Measurements from ENCODE around the gene KANSL3. TPM values are rescaled to one million over a fixed set of nuclear protein-coding genes. Genes with fewer than 3 reads are reported as not detected.
A peak's percentile ranks its signal among the peaks of the same experiment; 100 is the strongest.

KANSL3 gene
- total RNA-seq, result 28.2 and 36.5 TPM in 2 replicates
- polyA plus RNA-seq, result 15.9 and 18.7 TPM in 2 replicates
- 17.2 and 17.8 TPM in 2 replicates for polyA plus RNA-seq (2012)
- 180 and 200 TPM in 2 replicates for polyA minus RNA-seq (ENCODE audit: low replicate concordance)

- no peaks in the 10 kb centered on the region for H4K20me1 ChIP-seq (ENCODE audit: control insufficient read depth, extremely low read depth, insufficient read depth, low read length)
- H3K4me2 ChIP-seq (ENCODE audit: extremely low read depth, insufficient read depth, low read length), result peak within 1 kb of the TSS; percentile 97
- H3K9ac ChIP-seq (ENCODE audit: insufficient read depth, low read length), result peak within 1 kb of the TSS; percentile 90
- H2AFZ ChIP-seq (ENCODE audit: low read length), result peak within 1 kb of the TSS; percentile 99
- H3K4me1 ChIP-seq (ENCODE audit: control insufficient read depth, extremely low read depth, insufficient read depth, low read length), result peaks cover 2% of the 10 kb centered on the region
- no peaks in the 10 kb centered on the region for H3K27me3 ChIP-seq (ENCODE audit: control insufficient read depth, insufficient read depth, low read length)
- peak within 1 kb of the TSS; percentile 85 for H3K27ac ChIP-seq (ENCODE audit: insufficient read depth, low read length)
- TF ChIP-seq EZH2 (IDR thresholded peaks at IDR 0.05; ENCODE audit: low read length, missing control alignments) (no peak), CTCF (conservative IDR thresholded peaks at IDR 0.05 in 1 of 2, IDR thresholded peaks at IDR 0.05 in 1 of 2; ENCODE audit: low read depth in 1 of 2, low read length in 2 of 2) (no peak)
- DNase-seq (ENCODE audit: low read depth in 2 of 2), result peak; percentile 94 to 95
- peak within 1 kb of the TSS; percentile 67 to 93 (median 84) for H3K4me3 ChIP-seq (replicated peaks in 1 of 4; ENCODE audit: control extremely low read depth in 1 of 4, insufficient read depth in 1 of 4, low read depth in 3 of 4, low read length in 4 of 4)
- H3K36me3 ChIP-seq (ENCODE audit: control insufficient read depth, insufficient read depth, low read length), result no peaks in the 10 kb centered on the region
- peaks cover 31% of the 10 kb centered on the region for H3K79me2 ChIP-seq (ENCODE audit: control insufficient read depth, insufficient read depth, low read length)
- H3K9me3 ChIP-seq (ENCODE audit: control insufficient read depth, insufficient read depth, low read depth, low read length), result no peaks in the 10 kb centered on the region
Observed at GRCh38 chr2:96638144-96639121, at the start of gene KANSL3. Gene KANSL3, minus strand, starts transcription at chr2:96638312. Its CDS starts 1,177 bp downstream, at chr2:96637135.

DNA sequence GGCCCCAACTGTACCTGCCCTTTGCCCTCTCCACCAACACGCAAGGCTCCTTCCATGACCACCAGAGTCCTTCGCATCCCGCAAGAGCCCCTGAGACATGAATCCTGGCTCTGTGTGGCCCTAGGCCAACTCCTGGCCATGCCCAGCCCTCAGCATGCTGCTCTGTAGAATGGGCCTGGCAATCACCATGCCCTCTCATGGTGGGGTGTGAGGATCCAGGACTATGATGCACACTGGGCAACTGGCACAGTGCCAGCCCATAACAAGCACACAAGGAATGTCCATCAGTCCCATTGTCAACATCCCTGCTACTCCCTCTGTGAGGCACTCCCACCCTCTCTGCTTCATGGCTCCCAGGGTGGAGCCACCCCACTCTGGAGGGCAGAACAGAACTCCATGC lies 49.2 kb upstream of the KANSL3 start:
- H3K4me1 ChIP-seq (ENCODE audit: control insufficient read depth, extremely low read depth, insufficient read depth, low read length), result no peaks in the 10 kb centered on the region
- H3K79me2 ChIP-seq (ENCODE audit: control insufficient read depth, insufficient read depth, low read length), result no peaks in the 10 kb centered on the region
- no peaks in the 10 kb centered on the region for H3K9me3 ChIP-seq (ENCODE audit: control insufficient read depth, insufficient read depth, low read depth, low read length)
- no peaks in the 10 kb centered on the region for H3K36me3 ChIP-seq (ENCODE audit: control insufficient read depth, insufficient read depth, low read length)
- H4K20me1 ChIP-seq (ENCODE audit: control insufficient read depth, extremely low read depth, insufficient read depth, low read length), result no peaks in the 10 kb centered on the region
- H3K4me3 ChIP-seq (replicated peaks in 1 of 4; ENCODE audit: control extremely low read depth in 1 of 4, insufficient read depth in 1 of 4, low read depth in 3 of 4, low read length in 4 of 4), result no peak overlapping the region
- H3K27me3 ChIP-seq (ENCODE audit: control insufficient read depth, insufficient read depth, low read length), result peaks cover 13% of the 10 kb centered on the region
- no peak overlapping the region for H3K4me2 ChIP-seq (ENCODE audit: extremely low read depth, insufficient read depth, low read length)
- H3K9ac ChIP-seq (ENCODE audit: insufficient read depth, low read length), result no peak overlapping the region
- DNase-seq (ENCODE audit: low read depth in 2 of 2), result no peak
- no peak overlapping the region for H2AFZ ChIP-seq (ENCODE audit: low read length)
- TF ChIP-seq EZH2 (IDR thresholded peaks at IDR 0.05; ENCODE audit: low read length, missing control alignments), result no peak
- TF ChIP-seq CTCF (conservative IDR thresholded peaks at IDR 0.05 in 1 of 2, IDR thresholded peaks at IDR 0.05 in 1 of 2; ENCODE audit: low read depth in 1 of 2, low read length in 2 of 2), result no peak
- no peak overlapping the region for H3K27ac ChIP-seq (ENCODE audit: insufficient read depth, low read length)

Data from fibroblast of lung (primary cell).